Iris pigment epithelial cell (primary cell): Measurements from ENCODE around the gene SYT14.

Source experiments
- DNase-seq: peaks from one replicate; pipeline ENCODE4 v3.0.0-alpha.2; 2011; ENCODE audit warnings: low read depth

Gene SYT14

GRCh38 chr1:210207597-210208450, 269.8 kb downstream of the SYT14 start:
- no peak for DNase-seq

GRCh38 chr1:210213335-210213734, 275.3 kb downstream of the SYT14 start:
- no peak for DNase-seq

- DNase-seq, result no peak
Observed at GRCh38 chr1:210214573-210215409, 276.8 kb downstream of the SYT14 start.

- no peak for DNase-seq
Observed at GRCh38 chr1:210217482-210217881, 279.5 kb downstream of the SYT14 start.

- no peak for DNase-seq
Observed at GRCh38 chr1:210218047-210218446, 280.0 kb downstream of the SYT14 start.
